ENCODE data around the gene PRSS36. TPM values are rescaled to one million over a fixed set of nuclear protein-coding genes. Genes with fewer than 3 reads are reported as not detected.
"Not testable (repeated sequence)": the region's sequence is repeated elsewhere in the genome, so short reads cannot be mapped to it uniquely, and the experiment has no call there.

Gene PRSS36
- total RNA-seq, 1 experiment from 2014 or later: 0.12 TPM

DNA sequence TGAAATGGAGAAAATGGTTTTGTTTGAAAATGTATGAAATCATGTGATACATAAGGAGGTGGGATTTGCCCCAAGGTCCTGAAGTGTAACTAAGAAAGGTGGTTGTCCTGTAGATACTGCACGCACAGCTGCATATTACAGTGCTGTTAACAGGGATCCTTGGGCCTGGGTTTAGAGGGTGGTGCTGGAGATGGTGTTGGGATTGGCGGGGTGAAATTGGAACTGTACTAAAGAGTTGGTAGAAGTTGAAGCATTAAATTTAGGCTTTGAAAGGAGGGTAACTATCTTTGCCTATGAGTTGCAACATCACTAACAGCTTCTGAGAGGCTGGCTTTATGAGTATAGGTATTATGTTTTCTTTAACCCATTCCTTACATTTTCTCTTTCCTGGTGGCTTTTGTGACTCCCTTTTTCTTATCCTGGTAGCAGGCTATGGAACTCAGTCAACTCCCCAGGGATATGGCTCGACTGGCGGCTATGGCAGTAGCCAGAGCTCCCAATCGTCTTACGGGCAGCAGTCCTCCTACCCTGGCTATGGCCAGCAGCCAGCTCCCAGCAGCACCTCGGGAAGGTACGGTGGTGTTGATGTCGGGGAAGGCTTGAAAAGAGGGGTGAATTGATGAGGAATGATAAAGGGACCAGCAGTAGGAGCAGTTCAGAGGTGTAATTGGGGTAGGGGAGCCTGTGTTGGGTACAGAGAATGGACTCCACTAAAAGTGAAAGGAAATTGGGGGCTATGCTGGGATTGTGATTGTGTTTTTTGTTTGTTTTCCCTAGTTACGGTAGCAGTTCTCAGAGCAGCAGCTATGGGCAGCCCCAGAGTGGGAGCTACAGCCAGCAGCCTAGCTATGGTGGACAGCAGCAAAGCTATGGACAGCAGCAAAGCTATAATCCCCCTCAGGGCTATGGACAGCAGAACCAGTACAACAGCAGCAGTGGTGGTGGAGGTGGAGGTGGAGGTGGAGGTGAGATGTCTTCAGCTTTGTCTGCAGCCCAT lies 33.9 kb upstream of the PRSS36 start:
- DNase-seq (ENCODE audit: low spot score): no peak

DNA sequence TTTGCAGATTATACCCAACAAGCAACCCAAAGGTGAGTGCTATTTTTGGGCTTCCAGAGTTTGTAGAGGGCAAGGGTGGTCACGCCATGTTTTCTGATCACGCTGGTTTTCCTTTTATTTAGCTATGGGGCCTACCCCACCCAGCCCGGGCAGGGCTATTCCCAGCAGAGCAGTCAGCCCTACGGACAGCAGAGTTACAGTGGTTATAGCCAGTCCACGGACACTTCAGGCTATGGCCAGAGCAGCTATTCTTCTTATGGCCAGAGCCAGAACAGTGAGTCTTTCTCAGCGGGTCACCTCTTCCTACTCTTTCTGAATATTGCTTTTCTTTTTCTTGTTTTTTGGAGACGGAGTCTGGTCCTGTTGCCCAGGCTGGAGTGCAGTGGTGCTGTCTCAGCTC lies 32.5 kb upstream of the PRSS36 start:
- no peak for DNase-seq (ENCODE audit: low spot score)

DNA sequence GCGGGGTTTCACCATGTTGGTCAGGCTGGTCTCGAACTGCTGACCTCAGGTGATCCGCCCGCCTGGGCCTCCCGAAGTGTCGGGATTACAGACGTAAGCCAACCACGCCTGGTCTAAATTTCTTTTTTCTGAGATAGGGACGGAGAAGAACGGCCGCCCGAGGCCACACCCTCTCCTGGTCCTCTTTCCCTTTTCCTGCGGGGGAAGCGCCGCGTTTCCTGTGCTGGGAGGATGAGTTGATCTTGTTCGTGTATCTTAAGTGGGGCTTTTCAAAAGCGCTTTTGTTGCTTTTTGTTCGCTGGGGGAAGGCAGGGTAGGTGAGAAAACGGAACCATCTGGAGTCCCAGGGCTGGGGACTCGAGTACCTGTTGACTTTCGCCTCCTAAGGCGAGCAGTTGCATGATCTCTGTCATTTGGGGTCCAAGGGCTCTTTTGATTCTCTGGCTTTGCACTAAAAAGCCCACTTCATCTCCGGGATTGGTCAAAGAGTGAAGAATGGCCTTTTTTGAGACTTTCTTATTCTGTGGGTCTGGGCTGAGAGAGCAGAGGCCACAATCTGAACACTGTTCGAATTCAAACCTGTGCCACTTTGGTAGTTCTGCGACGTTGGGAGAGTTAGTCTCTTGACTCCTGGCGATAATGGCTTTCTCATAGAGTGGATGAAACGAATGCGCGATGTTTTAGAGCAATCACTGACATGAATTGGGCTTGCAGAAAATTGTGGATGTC lies 31.4 kb upstream of the PRSS36 start:
- no peak for DNase-seq (ENCODE audit: low spot score)

DNA sequence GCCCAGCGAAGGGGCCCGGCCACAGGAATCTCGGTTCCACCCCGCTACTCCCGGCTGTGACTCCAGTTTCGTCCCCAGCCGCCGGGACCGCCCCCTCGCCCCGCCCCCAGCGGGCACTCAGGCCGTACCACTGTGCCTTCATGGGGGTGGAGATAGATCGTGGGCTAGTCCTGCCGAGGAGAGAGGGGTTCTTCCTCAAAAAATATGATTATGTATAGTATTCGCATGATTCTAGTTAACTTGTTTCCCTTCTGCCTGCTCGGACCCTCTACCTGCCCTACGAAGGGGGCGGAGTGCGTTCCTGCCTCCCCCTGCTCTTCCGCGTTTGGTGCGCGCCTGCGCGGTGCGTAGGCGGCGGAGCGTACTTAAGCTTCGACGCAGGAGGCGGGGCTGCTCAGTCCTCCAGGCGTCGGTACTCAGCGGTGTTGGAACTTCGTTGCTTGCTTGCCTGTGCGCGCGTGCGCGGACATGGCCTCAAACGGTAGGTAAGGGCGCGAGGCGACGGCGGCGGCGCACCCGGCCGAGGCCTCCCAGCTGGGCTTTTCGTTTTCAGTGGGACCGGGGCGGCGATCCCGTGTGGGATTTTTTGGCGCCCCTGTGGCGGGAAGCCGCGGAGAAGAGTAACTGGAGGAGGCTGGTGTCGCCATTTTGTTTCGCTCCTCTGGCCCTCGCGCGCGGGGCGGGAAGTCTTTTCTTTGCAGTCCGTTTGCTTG lies 30.0 kb upstream of the PRSS36 start, which contains the start of gene FUS:
Gene FUS (plus strand): TSS at position 393 of the 713 bp plus-strand sequence. CDS start 76 bp downstream, at position 469.
- peak; percentile 87 for DNase-seq (ENCODE audit: low spot score)

DNA sequence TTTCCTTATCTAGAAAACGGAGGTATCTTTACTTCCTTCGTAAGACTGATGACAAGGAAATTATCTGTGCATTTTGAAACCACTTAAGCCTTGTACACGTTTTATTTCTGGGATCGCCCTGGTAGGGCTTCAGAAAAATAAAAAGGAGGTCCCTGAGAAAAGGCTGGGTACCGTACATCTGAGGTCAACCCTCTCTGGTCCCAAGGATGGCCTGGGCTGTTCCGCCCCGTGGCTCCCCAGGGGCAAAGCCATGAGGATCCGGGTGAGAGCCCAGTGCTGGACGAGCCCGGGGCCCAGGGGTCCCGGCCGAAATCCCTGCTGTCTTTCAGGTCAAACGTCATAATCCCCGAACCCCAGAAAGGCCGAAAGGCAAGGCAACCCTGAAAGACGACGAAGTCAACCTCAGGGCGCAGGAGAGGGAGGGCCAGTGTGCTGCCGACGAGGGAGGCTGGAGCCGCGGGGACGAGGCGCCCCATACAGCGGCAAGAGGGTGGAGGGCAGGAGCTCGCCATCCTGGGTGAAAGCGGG lies 29.4 kb upstream of the PRSS36 start:
- DNase-seq (ENCODE audit: low spot score): no peak

DNA sequence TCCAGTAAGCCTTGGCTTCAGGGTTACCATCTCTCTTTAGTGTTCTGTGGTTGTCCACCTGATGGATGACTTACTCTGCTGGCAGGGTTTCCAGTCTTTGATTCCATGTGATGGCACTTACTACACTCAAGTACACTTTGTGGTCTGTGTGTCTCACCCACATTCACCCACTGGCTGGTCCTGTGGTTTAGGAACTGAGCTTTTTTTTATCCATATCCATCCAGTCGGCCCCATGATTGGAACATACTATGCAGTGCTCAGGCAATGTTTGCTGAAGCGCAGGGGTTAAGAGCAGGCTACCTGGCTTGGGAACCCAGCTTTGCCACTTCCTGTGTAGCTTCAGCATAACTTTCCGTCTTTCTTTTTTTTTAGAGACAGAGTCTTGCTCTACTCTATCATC lies 27.3 kb upstream of the PRSS36 start:
- DNase-seq (ENCODE audit: low spot score): peak; percentile 97

DNA sequence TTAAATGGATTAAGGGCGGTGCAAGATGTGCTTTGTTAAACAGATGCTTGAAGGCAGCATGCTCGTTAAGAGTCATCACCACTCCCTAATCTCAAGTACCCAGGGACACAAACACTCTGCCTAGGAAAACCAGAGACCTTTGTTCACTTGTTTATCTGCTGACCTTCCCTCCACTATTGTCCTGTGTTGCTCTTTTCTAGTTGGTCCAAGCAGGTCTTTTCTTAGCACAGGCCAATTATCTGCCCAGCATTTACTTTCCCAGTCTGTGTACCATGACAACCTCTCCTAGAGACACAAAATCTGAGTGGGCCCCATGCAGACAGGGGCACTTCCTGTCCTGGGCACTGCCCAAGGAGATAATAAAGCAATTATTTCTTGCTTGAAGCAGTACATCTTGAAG lies 20.2 kb upstream of the PRSS36 start:
- DNase-seq (ENCODE audit: low spot score): not testable (repeated sequence)

DNA sequence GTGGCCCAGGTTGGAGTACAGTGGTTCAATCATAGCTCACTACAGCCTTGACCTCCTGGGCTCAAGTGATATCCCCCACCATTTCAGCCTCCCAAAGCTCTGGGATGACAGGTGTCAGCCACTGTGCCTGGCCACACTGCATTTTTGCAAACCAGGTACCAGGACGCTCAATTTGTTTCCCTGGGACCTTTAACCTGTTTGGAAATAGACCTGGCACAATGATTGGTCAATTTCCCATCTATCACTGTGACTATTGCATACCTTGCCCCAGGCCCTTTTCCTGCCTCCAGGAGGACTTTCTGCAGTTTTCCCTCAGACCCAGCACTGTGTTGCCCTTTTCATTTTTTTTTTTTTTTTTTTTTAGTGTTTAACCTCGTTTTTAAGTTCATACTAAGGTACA lies 19.0 kb upstream of the PRSS36 start:
- DNase-seq (ENCODE audit: low spot score): no peak

DNA sequence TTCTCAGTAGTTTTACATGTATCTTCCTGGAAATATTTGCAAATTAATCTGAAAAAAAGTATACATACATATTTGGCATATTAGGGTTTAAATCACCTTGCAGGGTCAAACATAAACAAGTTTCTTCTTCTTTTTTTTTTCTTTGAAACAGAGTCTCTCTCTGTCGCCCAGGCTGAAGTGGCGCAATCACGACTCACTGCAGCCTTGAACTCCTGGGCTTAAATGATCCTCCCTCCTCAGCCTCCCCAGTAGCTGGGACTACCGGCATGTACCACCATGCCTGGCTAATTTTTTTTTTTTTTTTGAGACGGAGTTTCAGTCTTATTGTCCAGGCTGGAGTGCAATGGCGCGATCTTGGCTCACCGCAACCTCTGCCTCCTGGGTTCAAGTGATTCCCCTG lies 17.4 kb upstream of the PRSS36 start:
- DNase-seq (ENCODE audit: low spot score): no peak

DNA sequence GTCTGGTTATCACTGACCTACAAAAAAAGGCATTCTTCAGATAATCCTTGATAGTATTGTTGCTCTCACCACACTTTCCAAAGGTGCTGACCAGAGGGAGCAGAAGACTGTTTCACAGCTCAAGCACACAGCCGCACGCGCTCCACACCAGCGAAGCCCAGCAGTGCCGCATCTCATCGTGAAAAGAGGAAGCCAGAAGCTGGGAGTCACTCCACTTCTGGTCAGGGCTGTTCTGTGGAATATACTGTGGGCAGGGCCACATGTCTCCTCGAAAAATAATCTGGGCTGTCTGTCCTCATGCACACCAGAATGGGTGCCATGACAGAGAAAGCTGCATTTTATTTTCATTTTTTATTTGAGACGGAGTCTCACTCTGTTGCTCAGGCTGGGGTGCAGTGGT lies 7.3 kb upstream of the PRSS36 start:
- DNase-seq (ENCODE audit: low spot score): no peak

DNA sequence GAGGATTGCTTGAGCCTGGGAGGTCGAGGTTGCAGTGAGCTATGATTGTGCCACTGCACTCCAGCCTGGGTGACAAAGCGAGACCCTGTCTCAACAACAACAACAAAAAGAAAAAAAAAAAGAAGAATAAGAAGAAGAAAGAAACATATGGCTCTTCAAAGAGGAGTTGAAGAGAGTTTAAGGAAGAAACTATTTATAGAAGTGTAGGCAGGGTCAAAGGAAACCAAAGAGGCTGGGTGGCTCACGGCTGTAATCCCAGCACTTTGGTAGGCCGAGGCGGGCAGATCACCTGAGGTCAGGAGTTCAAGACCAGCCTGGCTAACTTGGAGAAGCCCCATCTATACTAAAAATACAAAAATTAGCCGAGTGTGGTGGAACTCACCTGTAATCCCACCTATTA lies 1.1 kb upstream of the PRSS36 start:
- DNase-seq (ENCODE audit: low spot score): not testable (repeated sequence)

DNA sequence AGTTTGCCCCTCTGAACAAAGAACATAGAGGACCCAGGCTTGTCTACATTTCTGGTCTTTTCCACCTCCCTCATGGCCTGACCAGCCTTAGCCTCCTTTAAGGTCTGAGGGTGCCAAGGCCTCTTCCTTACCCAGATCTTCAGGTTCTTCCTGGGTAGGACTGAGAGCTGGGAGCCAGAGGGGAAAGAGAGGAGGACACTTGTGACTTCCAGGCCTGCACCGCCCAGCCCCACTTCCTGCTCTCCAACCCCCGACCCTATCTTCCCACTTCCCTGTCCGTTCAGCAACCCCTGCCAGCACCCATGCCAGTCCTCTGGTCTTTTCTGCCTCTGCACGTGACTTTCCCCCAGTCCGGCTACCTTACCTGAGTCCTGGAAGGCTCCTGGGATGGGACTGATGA lies 534 bp downstream of the PRSS36 start:
- no peak for DNase-seq (ENCODE audit: low spot score)

DNA sequence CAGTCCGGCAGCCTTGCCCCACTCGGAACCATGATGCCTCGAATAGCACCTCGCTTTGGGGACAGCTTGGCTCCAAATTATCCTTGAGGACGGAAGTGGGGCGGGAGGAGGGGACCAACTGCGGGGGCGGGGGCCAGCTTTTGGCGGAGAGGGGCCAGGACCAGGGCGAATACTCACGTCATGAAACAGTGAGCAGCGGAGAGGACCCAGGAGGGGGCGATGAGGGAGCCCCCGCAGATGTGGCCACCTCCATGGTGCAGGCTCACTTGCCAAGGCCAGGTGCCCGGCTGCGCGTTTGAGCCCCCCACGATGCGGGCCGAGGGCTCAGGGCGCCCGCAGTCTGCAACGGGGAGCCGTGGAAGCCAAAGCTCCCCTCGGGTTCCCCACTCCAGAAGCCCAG lies 970 bp downstream of the PRSS36 start:
- no peak for DNase-seq (ENCODE audit: low spot score)

DNA sequence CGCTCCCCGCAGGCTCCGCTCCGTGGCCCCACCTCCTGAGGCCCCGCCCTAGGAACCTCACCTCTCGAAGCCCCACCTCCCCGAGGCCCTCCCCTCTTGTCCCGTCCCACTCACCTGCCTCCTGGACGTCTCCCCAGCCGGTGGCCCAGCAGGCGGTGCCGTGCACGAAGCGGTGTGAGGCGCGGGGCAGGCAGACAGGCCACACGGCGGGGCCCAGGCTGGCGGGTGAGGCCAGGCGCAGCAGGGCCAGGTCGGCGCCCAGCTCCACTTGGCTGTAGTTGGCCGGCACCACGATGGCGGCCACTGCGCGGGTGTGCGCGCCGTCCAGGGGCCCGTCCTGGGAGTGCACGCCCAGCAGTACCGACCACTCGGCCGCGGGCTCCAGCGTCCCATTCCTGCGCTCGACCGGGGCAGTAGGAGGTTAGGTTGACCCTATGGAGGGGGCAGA lies 1.6 kb downstream of the PRSS36 start:
- DNase-seq (ENCODE audit: low spot score): no peak

DNA sequence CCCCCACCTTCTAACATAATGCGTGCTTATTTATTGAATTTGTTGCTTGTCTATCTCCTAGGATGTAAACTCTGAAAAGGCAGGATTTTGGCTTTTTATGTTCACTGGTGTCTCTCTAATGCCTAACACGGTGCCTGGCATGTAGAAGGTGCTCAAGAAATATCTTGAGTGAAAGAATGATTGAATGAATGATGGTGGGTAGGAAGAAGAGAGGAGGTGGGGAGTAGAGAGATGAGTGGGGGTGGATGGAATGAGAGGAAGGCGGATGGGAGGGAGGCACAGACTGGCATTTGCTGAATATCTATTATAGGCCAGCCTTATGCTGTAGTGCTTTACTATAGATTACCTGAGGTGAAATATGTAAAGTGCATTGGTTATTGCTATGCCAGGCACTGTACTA lies 2.3 kb downstream of the PRSS36 start:
- DNase-seq (ENCODE audit: low spot score): no peak

DNA sequence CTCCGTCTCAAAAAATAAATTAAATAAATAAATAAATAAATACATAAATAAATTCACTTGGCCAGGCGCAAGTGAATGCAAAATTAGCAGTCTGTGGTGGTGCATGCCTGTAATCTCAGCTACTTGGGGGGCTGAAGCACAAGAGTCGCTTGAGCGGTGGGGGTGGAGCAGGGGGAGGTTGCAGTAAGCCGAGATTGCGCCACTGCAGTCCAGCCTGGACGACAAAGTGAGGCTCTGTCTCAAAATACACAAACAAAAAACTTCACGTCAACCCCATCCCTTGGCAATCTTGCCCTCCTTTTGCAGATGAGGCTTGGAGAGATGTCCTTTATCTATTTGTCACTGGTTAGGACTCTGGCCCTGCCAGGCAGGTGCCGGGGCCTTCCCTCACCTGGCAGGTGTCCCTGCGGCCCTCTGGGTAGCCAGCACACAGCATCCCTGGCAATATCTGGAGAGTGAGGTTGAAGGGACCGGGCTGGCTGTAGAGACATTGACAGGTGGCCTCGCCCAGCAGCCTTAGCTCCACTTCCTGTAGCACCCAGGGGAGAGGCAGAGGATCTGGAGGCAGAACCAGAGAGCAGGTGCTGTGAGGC lies 4.4 kb downstream of the PRSS36 start:
- no peak for DNase-seq (ENCODE audit: low spot score)

DNA sequence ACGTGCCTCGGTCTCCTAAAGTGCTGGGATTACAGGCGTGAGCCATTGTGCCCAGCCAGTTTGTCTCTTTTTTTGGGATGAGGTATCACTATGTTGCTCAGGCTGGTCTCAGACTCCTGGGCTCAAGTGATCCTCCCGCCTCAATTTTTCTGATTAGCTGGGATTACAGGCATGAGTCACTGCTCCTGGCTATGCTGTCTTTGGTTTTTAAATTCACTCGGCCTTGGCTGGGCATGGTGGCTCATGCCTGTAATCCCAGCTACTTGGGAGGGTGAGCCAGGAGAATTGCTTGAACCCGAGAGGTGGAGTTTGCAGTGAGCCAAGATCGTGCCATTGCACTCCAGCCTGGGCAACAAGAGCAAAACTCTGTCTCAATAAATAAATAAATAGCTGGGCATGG lies 5.4 kb downstream of the PRSS36 start:
- DNase-seq (ENCODE audit: low spot score): not testable (repeated sequence)

DNA sequence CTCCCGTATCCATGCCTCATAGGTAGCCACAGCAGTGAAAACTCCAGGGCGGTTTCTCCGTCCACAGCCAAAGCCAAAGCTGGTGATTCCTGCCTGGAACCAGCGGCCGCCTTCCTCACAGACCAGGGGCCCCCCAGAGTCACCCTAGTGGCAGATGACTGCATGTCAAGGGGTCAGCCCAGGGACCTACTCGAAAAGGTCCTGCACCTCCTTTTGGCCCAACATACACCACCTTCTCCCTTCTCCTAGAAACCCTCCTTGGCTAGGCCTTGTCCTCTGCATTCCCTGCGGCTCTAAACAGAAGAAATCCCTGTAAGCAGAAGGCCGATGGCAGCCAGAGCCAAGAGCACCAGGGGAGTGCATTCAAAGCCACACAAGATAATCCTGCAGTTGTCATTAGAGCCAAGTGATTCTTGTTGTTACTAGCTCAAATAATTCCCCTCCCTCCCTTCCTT lies 6.1 kb downstream of the PRSS36 start:
- DNase-seq (ENCODE audit: low spot score): no peak

DNA sequence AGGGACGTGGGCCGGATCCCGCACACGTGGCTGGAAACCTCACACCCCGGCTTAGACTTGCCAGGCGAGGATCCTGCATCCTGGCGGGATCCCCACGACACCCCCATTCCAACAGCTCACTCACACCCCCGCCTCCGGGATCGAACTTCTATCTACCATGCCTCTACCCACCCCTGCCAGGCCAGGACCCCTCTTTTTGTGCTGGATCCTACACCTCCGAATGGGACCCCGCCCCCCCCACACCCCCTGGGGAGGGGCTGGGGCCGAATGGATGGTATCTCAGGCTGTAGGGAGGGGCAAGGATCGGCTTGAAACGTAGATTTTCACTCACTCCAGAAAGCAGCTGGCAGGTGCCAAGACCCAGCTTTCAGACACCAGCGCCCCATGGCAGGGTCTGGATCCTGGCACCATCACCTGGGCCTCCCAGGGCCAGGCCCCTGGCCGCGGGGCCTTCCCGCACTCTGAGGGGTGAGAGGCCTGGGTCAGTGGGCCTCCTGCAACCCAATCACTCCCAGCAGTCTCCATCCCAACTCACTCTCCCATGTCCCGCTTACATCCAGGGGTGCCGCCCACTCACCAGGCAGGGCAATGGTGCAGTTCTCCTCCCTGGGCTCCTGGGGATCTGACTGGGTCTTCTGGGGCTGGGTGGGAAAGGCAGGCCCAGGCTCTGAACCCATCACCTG lies 6.7 kb downstream of the PRSS36 start:
- DNase-seq (ENCODE audit: low spot score): no peak

DNA sequence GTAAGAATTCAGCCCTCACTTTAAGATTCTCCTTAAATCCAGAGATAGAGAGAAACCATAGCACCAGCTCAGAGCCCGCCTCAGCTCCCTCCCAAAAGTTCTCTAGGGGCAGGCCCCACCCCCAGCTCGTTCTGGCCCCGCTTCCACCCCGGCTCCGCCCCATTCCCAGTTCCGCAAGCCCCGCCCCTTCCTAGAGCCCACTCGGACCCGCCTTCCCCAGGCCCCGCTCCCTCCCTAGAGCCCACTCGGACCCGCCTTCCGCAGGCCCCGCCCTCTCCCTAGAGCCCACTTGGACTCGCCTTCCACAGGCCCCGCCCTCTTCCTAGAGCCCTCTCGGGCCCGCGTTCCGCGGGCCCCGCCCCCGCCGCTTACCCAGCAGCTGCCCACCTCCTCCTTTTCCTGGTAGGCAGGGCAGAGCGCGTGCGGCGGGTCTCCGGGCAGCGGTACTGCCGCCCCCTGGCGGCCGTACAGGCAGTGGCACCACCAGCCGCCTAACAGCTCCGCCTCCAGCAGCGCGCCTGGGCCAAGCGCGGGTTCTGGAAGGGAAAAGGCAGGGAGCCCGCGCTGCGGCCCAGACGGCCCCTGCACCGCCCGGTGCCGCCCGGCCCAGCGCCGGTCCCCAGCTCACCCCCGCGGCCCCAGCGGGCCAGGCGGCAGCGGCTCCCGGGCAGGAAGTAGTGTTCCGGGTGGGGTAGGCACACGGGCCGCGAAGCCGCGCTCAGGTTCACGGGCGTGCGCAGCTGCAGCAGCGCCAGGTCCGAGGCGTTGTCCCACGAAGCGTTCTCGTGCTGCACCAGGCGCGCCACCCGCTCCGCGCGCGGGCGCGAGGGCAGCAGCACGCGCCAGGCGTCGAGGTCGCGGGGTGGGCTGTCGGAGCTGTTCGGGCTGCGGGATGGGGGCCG lies 7.5 kb downstream of the PRSS36 start:
- peak; percentile 95 for DNase-seq (ENCODE audit: low spot score)
